NT2/D1 (cell line): ENCODE data around the gene PLSCR3.

ENCODE experiments used
- DNase-seq: peaks from one replicate; pipeline ENCODE4 v3.0.0-alpha.2; 2011; ENCODE audit warnings: low read depth, low spot score
- H3K27me3 ChIP-seq: 2 replicates; pipeline ENCODE4 v1.6.0; 2011; ENCODE audit warnings: mild to moderate bottlenecking; ENCODE audit not compliant: insufficient read length, insufficient read depth
- H3K36me3 ChIP-seq: 2 replicates; pipeline ENCODE4 v1.6.1; 2011; ENCODE audit warnings: mild to moderate bottlenecking, low read length, mixed read lengths; ENCODE audit not compliant: insufficient read depth, insufficient read length
- H3K4me1 ChIP-seq: 2 replicates; pipeline ENCODE4 v1.5.1; 2011; ENCODE audit not compliant: insufficient read depth, insufficient read length
- H3K4me3 ChIP-seq: 2 replicates; pipeline ENCODE4 v1.5.1; 2011; ENCODE audit warnings: low read depth; ENCODE audit not compliant: insufficient read length
- H3K9ac ChIP-seq: 2 replicates; pipeline ENCODE4 v1.6.0; 2011; ENCODE audit warnings: low read depth; ENCODE audit not compliant: insufficient read length
- H3K9me3 ChIP-seq: 2 replicates; pipeline ENCODE4 v1.5.1; 2011; ENCODE audit warnings: mild to moderate bottlenecking, low read length; ENCODE audit not compliant: insufficient read depth
- SUZ12 ChIP-seq: IDR thresholded peaks from 2 replicates; pipeline ENCODE4 v1.6.1; 2011; ENCODE audit not compliant: insufficient read length, insufficient read depth; ENCODE audit errors: extremely low read depth
- YY1 ChIP-seq: IDR thresholded peaks from 2 replicates; pipeline ENCODE4 v1.6.1; 2011; ENCODE audit not compliant: insufficient read length, insufficient read depth
- ZNF274 ChIP-seq: IDR thresholded peaks from 2 replicates; pipeline ENCODE4 v1.6.1; 2011; ENCODE audit warnings: mild to moderate bottlenecking, low read depth, low read length

The PLSCR3 gene

DNA sequence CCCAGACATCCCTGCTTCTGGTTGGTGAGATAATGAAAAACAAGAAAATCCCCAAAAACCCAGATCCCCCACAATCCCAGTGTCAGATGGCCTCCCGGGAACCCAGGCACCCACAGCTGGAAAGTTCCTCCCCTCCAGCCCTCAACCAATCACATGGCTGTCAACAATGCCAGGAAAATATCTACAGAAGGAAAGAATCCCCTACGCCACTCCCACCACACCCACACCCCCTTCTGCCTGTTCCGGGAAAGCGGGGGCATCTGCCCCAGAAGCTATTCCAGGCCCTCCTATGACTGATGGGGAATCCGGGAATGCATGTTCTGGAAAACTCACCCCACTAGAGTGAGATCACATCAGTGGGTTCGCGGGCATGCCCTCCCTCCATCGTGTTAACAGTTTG, 37.6 kb downstream of the PLSCR3 start:
- Histone ChIP-seq H3K4me3 (no peak overlapping the region), H3K4me1 (peaks cover 10% of the 10 kb centered on the region), H3K27me3 (peaks cover 4% of the 10 kb centered on the region), H3K9ac (no peak overlapping the region), H3K36me3 (no peaks in the 10 kb centered on the region), H3K9me3 (no peaks in the 10 kb centered on the region)
- TF ChIP-seq YY1: no peak
- no peak for TF ChIP-seq ZNF274
- TF ChIP-seq SUZ12: no peak
- no peak for DNase-seq

- peaks cover 10% of the 10 kb centered on the region for H3K4me1 ChIP-seq
- DNase-seq: peak; percentile 75
- no peak for TF ChIP-seq YY1
- TF ChIP-seq ZNF274: no peak
- TF ChIP-seq SUZ12: no peak
- H3K4me3 ChIP-seq: peak overlapping the region; percentile 11
- H3K9me3 ChIP-seq: no peaks in the 10 kb centered on the region
- peak overlapping the region; percentile 61 for H3K9ac ChIP-seq
- peaks cover 4% of the 10 kb centered on the region for H3K27me3 ChIP-seq
- no peaks in the 10 kb centered on the region for H3K36me3 ChIP-seq
Observed at GRCh38 chr17:7356072-7356549, 38.2 kb downstream of the PLSCR3 start.

- Histone ChIP-seq H3K9me3 (no peaks in the 10 kb centered on the region), H3K9ac (no peak overlapping the region), H3K4me3 (no peak overlapping the region), H3K27me3 (peaks cover 4% of the 10 kb centered on the region), H3K4me1 (peaks cover 10% of the 10 kb centered on the region), H3K36me3 (no peaks in the 10 kb centered on the region)
- DNase-seq: no peak
- TF ChIP-seq SUZ12 (no peak), YY1 (no peak), ZNF274 (no peak)
Observed at GRCh38 chr17:7355573-7355972, 38.8 kb downstream of the PLSCR3 start.

DNA sequence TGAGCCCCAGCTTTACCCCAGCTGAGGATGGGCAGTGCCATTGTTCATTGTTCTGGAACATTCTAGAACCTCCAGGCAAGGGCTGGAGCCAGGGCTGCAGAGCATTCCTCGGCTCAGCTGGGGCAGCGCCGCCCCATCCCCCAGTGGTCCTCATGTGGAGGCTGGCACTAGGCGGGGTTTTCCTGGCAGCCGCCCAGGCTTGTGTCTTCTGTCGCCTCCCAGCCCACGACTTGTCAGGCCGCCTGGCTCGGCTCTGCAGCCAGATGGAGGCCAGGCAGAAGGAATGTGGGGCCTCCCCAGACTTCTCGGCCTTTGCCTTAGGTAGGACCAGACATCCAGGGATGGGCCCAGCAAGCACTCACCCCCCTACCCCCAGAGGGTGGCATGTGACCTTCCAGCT, 39.3 kb downstream of the PLSCR3 start, which contains the start of gene TMEM95:
Gene TMEM95, plus strand, starts transcription at position 104 of the 400 bp plus-strand sequence. Its CDS starts 49 bp downstream, at position 153.
- TF ChIP-seq YY1 (no peak), ZNF274 (no peak), SUZ12 (no peak)
- H3K36me3 ChIP-seq: no peaks in the 10 kb centered on the region
- no peak for DNase-seq
- no peak within 1 kb of the TSS for H3K4me3 ChIP-seq
- H3K4me1 ChIP-seq: peaks cover 10% of the 10 kb centered on the region
- peaks cover 4% of the 10 kb centered on the region for H3K27me3 ChIP-seq
- no peak within 1 kb of the TSS for H3K9ac ChIP-seq
- H3K9me3 ChIP-seq: no peaks in the 10 kb centered on the region

- no peak overlapping the region for H3K4me3 ChIP-seq
Observed at GRCh38 chr17:7354262-7354843, 40.0 kb downstream of the PLSCR3 start.

GRCh38 chr17:7352910-7353635, 41.3 kb downstream of the PLSCR3 start:
- Histone ChIP-seq H3K36me3 (no peaks in the 10 kb centered on the region), H3K4me3 (no peak overlapping the region), H3K27me3 (peaks cover 4% of the 10 kb centered on the region), H3K4me1 (peaks cover 19% of the 10 kb centered on the region), H3K9me3 (no peaks in the 10 kb centered on the region), H3K9ac (peak overlapping the region; percentile 91)
- no peak for DNase-seq
- TF ChIP-seq YY1 (no peak), SUZ12 (no peak)

More at GRCh38 chr17:7354262-7354843, 40.0 kb downstream of the PLSCR3 start:
- no peaks in the 10 kb centered on the region for H3K9me3 ChIP-seq
- peaks cover 14% of the 10 kb centered on the region for H3K4me1 ChIP-seq
- no peak overlapping the region for H3K9ac ChIP-seq
- no peak for DNase-seq
- H3K27me3 ChIP-seq: peaks cover 4% of the 10 kb centered on the region
- no peaks in the 10 kb centered on the region for H3K36me3 ChIP-seq
- no peak for TF ChIP-seq SUZ12
- no peak for TF ChIP-seq YY1
- no peak for TF ChIP-seq ZNF274

GRCh38 chr17:7352503-7352889, 41.8 kb downstream of the PLSCR3 start:
- TF ChIP-seq YY1 (no peak), ZNF274 (no peak), SUZ12 (no peak)

More at GRCh38 chr17:7352503-7352889, 41.8 kb downstream of the PLSCR3 start:
- Histone ChIP-seq H3K4me1 (peaks cover 19% of the 10 kb centered on the region), H3K9ac (peak overlapping the region; percentile 91), H3K27me3 (peaks cover 4% of the 10 kb centered on the region), H3K36me3 (no peaks in the 10 kb centered on the region), H3K4me3 (peak overlapping the region; percentile 81), H3K9me3 (no peaks in the 10 kb centered on the region)
- DNase-seq: no peak
